ENCODE results near the gene HORMAD2.

- TF ChIP-seq CTCF (conservative IDR thresholded peaks at IDR 0.05 in 1 of 2, IDR thresholded peaks at IDR 0.05 in 1 of 2; ENCODE audit: extremely low read depth in 1 of 2, insufficient read depth in 1 of 2, low read depth in 1 of 2, low read length in 2 of 2) (no peak), EZH2 (IDR thresholded peaks at IDR 0.05; ENCODE audit: borderline replicate concordance, low read length) (no peak)
Measured at GRCh38 chr22:30182350-30182745, 102.1 kb downstream of the HORMAD2 start.
